GM21423 (cell line): ENCODE results near the gene SETD1B.
"Not testable (repeated sequence)": the region's sequence is repeated elsewhere in the genome, so short reads cannot be mapped to it uniquely, and the experiment has no call there.

Source experiments
- ATAC-seq: cut with Tn5 transposase; IDR thresholded peaks from one replicate; pipeline ENCODE4 v1.9.1; 2021; ENCODE audit warnings: mild to moderate bottlenecking, moderate library complexity; ENCODE audit not compliant: unreplicated experiment

The SETD1B gene

GRCh38 chr12:121803861-121804416 lies at the start of gene SETD1B:
TSS of gene SETD1B (plus strand) at chr12:121804009. CDS start at chr12:121804738, 729 bp downstream.
- ATAC-seq = no peak

- no peak for ATAC-seq
Measured at GRCh38 chr12:121754836-121755235, 49.0 kb upstream of the SETD1B start.

- ATAC-seq = no peak
Measured at GRCh38 chr12:121755591-121755990, 48.2 kb upstream of the SETD1B start.

GRCh38 chr12:121758536-121758935 lies 45.3 kb upstream of the SETD1B start:
- ATAC-seq = not testable (repeated sequence)

- no peak for ATAC-seq
Measured at GRCh38 chr12:121762269-121762668, 41.5 kb upstream of the SETD1B start.

GRCh38 chr12:121764808-121765207 lies 39.0 kb upstream of the SETD1B start:
- no peak for ATAC-seq

- no peak for ATAC-seq
Measured at GRCh38 chr12:121765573-121765972, 38.2 kb upstream of the SETD1B start.

GRCh38 chr12:121766290-121767039 lies 37.3 kb upstream of the SETD1B start:
- ATAC-seq = no peak

- ATAC-seq = no peak
Measured at GRCh38 chr12:121767525-121768016, 36.2 kb upstream of the SETD1B start.

GRCh38 chr12:121769297-121769830 lies 34.4 kb upstream of the SETD1B start:
- no peak for ATAC-seq

GRCh38 chr12:121769831-121770301 lies 33.9 kb upstream of the SETD1B start:
- no peak for ATAC-seq

- no peak for ATAC-seq
Measured at GRCh38 chr12:121770388-121770787, 33.4 kb upstream of the SETD1B start.

GRCh38 chr12:121770813-121771625 lies 32.8 kb upstream of the SETD1B start:
- ATAC-seq = no peak

- peak; percentile 82 for ATAC-seq
Measured at GRCh38 chr12:121773011-121773777, 30.6 kb upstream of the SETD1B start.

- no peak for ATAC-seq
Measured at GRCh38 chr12:121774968-121775474, 28.8 kb upstream of the SETD1B start.

- ATAC-seq = no peak
Measured at GRCh38 chr12:121775501-121775900, 28.3 kb upstream of the SETD1B start.

GRCh38 chr12:121776190-121777098 lies 27.4 kb upstream of the SETD1B start:
- ATAC-seq = no peak

- no peak for ATAC-seq
Measured at GRCh38 chr12:121778567-121779421, 25.0 kb upstream of the SETD1B start.
